ENCODE results near the gene ATR.
"Not testable (repeated sequence)": the region's sequence is repeated elsewhere in the genome, so short reads cannot be mapped to it uniquely, and the experiment has no call there.

Gene ATR

GRCh38 chr3:142447852-142448823 is 130.4 kb downstream of the ATR start, which contains the start of gene XRN1:
Gene XRN1 (minus strand): TSS chr3:142448037. CDS start chr3:142447944, 93 bp downstream.
- DNase-seq (ENCODE audit: low spot score): peak; percentile 85

- peak; percentile 53 for DNase-seq (ENCODE audit: low spot score)
These were observed 131.2 kb downstream of the ATR start for GRCh38 chr3:142447301-142447851.

GRCh38 chr3:142445816-142446254 is 132.7 kb downstream of the ATR start:
- DNase-seq (ENCODE audit: low spot score): no peak

GRCh38 chr3:142444343-142444742 is 134.2 kb downstream of the ATR start:
- no peak for DNase-seq (ENCODE audit: low spot score)

DNA sequence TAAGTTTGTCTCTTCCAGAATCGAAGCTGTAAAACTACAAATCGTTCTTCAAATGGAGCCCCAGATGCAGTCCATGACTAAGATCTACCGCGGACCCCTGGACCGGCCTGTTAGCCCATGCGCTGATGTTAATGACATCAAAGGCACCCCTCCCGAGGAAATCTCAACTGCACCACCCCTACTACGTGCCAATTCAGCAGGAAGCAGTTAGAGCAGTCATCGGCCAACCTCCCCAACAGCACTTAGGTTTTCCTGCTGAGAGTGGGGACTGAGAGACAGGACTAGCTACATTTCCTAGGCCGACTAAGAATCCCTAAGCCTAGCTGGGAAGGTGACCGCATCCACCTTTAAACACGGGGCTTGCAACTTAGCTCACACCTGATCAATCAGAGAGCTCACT is 135.5 kb downstream of the ATR start:
- DNase-seq (ENCODE audit: low spot score): not testable (repeated sequence)

GRCh38 chr3:142439499-142440220 is 138.9 kb downstream of the ATR start:
- not testable (repeated sequence) for DNase-seq (ENCODE audit: low spot score)

DNA sequence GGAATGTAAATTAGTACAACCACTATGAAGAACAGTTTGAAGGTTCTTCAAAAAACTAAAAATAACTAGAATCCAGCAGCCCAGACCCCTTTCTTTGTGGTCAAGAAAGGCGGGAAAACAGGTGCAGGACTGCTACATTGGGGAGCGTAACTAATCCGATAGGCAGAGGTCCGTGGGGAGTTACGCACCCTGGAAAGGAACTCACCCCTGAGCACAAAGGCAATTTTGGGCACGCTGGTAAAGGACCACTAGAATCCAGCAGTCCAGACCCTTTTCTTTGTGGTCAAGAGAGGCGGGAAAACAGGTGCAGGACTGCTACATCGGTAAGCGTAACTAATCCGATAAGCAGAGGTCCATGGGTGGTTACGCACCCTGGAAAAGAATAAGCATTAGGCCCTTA is 140.4 kb downstream of the ATR start:
- not testable (repeated sequence) for DNase-seq (ENCODE audit: low spot score)

- DNase-seq (ENCODE audit: low spot score): no peak
These were observed 141.5 kb downstream of the ATR start for GRCh38 chr3:142436951-142437585.

DNA sequence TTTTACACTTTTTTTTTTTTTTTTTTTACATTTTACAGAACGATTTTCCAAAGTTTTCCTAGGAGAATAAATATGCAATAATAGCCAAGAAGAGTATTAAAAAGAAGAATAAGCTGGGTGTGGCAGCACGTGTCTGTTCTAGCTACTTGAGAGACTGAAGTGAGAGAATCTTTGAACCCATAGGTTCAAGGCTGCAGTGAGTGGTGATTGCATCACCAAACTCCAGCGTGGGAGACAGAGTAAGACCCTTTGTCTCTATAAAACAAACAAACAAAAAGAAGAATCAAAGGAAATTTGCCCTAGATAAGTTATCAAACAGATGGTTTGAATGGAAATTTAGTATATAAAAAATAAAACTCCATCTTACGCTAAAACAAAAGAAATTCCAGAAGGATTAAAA is 144.0 kb downstream of the ATR start:
- no peak for DNase-seq (ENCODE audit: low spot score)

DNA sequence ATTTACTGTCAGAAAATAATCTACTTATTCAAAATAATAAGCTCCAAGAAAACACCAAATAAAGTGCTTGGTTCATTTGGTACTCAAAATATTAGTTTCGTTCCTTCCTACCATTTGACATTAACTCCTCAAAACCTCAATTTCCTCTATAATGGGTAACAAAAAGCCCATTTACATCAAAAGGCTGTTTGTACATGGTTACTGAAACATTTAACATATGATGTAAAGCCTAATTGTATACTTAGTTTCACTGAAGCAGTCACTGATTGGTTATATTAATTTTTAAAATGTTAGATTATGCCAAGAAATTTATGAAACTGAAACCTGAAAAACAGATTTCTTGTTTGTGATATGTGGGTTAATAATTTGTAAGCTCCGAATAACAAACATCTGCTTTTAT is 145.4 kb downstream of the ATR start:
- no peak for DNase-seq (ENCODE audit: low spot score)

DNA sequence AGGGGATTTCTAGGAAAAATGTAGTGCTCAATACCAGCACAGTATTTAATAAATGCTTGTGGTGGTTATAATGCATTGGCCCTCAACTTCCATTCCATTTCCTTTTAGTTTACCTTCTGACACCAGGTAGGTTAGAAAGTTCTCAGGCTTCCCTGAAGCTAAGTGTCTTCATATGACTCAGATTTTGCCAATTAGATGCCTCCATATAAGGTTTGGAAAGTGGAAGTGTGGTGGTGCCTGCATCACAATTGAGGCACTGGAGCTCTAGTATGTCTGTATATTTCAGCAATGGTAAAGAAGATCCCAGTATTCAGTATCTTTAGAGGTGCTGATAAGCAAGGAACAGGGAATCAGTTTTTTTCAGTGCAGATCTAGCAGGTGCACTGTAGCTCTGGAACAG is 149.0 kb downstream of the ATR start:
- no peak for DNase-seq (ENCODE audit: low spot score)

- no peak for DNase-seq (ENCODE audit: low spot score)
These were observed 153.8 kb downstream of the ATR start for GRCh38 chr3:142424754-142425153.

DNA sequence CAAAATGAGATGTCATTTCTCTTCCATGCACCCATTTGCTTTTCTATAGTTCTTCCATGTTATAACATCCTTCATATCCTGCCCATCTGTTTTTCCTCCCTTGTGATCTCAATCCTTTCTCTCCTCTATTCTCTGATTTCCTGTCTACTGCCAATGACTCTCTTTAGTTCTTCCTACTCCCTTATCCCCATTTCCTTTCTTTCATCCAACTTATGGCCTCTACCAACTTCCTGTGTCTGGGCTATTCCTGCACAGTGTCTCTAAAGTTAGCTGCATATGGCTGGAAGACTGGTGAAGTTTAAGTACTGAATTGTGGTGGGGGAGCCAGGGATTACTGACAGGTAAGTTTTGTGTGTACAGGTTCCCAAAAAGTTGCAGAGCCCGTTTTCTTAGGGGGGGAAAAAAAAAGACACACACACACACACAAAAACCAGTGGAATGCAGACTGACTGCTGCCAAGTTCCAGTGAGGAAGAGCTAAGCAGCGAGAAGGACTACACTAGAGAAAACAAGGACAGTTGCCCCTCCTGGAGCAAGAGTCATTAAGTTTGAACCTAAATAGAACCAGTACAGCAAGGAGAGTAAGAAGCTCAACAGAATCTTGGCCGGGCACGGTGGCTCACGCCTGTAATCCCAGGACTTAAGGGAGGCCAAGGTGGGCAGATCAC is 159.5 kb downstream of the ATR start:
- DNase-seq (ENCODE audit: low spot score): no peak

DNA sequence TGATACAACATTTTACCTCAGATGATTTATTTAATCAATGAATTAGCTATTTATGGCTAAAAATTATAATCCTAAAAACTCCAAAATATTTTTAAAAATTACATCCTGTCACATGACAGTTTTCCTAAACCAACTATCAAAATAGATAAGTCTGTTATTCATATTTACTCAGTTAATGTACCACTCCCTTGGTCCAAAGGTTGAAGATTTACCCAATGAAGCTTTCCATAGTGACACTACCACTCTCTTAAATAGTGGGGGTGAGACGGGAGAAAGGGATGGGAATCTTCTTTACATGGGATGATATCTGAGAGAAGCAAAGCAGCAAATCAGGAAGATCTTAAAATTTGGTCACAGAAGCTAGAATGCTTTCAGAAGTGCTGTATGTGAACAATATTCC is 161.2 kb downstream of the ATR start:
- no peak for DNase-seq (ENCODE audit: low spot score)

DNA sequence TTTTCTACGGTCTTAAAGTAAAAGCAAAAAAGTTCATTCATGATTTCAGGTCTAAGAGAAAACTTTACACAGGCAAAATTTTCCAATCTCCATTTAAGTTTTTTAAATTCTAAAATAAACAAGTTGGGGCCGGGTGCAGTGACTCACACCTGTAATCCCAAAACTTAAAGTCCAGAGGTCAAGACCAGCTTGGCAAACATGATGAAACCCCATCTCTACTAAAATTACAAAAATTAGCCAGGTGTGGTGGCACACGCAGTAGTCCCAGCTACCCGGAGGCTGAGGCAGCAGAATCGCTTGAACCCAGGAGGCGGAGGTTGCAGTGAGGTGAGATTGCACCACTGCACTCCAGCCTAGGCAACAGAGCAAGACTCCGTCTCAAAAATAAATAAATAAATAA is 178.0 kb downstream of the ATR start:
- not testable (repeated sequence) for DNase-seq (ENCODE audit: low spot score)

Measured in cerebellar cortex (tissue), 1 donor.